Right lobe of liver (tissue), 4 donors: ENCODE results near the gene ENPP5.

ENCODE experiments used
- CTCF ChIP-seq, 4 donors: fragments of 200-600 bp in 3 of 4; fragments of 450-650 bp in 1 of 4; IDR thresholded peaks; one replicate each; pipeline versions ENCODE4 v1.5.1 to v1.8.0; 2016 to 2022; ENCODE audit warnings: antibody characterized with exemption in 4 of 4, mild to moderate bottlenecking in 2 of 4
- POLR2A ChIP-seq: fragments of 450-650 bp; IDR thresholded peaks from one replicate; pipeline ENCODE4 v1.6.1; 2017; ENCODE audit warnings: antibody characterized with exemption, mild to moderate bottlenecking
- donor health status: DM: no; HTN: no; CAD: no.
- donor health status: DM: no; HTN: no; CAD: no.
- donor health status: DM: no; HTN: yes; CAD: no.

GRCh38 chr6:46218457-46218856 is 47.7 kb upstream of the ENPP5 start:
- TF ChIP-seq POLR2A (no peak), CTCF (IDR thresholded peaks at IDR 0.05) (no peak)
